Activated CD8-positive, alpha-beta memory T cell treated with anti-CD3 and anti-CD28 coated beads for 48 hours (primary cell): ENCODE measurements around the gene ZNF831.

Source experiments
- DNase-seq, 3 experiments: peaks; one replicate each; pipeline ENCODE4 v3.0.0-alpha.2; 2020; ENCODE audit warnings: low read depth in 2 of 3, low spot score in 2 of 3

The ZNF831 gene

DNA sequence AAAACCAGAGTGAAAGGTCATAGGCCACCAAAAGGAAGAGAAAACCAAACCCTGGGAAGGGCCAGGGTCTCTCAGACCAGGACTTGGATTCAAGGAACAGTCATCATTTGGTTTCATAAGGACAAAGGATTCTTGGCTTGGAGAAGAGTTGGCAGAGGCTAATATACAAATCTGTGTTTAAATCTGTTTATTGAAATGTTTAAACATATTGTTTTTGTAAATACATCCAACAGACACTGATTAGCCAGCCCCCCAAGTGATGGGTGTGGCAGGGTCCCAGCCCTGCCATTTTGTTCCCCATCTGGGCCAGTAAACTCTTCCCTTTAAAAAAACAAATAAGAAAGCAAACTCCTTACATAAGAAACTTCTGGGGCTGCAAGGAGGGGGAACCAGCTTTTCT lies 6.1 kb upstream of the ZNF831 start:
- no peak for DNase-seq

DNA sequence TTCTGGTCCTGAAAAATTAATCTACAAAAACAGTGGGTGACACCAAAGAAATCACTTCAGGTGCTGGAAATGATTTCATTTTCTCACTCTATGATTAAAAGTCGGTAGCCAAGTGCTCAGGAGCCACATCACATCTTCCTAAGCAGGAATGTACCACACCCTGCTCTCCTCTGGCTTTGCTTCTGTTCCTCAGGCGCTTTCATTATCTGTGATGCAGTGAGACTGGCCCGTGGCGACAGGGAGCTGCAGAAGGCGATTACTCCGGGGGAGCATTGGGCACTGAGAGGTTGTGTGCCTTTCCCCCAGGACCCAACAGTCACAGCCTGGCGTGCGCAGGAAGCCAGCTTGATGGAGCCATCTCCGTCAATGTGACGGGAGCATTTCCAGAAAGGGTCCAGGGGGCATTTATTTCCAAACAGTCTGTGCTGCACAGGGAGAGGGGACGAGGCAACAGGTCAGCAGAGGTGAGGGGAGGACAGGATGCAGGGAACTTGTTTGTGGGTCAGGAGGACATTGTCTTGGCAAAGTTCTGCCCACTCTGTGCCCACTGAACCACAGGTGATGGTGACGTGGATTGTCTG lies 5.6 kb upstream of the ZNF831 start:
- DNase-seq = no peak

DNA sequence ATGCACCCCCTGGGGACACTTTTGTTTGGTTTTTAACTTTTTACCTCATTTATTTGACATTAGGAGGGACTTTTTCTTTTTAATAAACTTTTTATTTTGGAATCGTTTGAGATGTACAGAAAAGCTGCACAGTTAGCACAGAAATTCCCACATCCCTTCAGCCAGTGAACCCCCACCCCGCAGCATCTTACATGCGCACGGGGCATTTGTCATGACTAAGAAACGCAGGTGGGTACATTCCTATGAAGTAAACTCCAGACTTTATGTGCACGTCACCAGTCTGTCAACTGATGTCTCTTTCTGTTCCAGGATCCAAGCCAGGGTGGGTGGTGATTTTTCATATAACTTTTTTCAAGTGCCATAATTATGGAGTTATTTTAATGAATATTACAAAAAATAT lies 4.9 kb upstream of the ZNF831 start:
- DNase-seq = no peak

DNA sequence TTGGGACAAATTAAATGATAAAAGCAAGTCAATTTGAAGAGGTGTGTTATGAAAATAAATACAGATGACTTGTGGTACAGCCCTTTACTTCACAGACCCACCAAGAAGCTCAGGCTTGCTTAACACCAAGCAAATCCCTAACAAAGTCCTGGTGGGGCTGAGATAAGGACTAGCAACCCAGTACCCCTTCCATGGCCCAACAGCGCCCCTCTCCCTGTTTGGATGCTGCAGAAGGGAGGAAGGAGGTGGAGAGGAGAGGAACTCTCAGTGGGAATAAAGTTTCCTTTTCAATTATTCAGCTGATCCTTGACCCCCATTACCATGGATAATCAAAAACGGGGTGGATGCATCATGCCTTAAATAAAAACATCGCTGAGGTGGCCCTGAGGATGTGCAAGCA lies 4.5 kb upstream of the ZNF831 start:
- DNase-seq = no peak

DNA sequence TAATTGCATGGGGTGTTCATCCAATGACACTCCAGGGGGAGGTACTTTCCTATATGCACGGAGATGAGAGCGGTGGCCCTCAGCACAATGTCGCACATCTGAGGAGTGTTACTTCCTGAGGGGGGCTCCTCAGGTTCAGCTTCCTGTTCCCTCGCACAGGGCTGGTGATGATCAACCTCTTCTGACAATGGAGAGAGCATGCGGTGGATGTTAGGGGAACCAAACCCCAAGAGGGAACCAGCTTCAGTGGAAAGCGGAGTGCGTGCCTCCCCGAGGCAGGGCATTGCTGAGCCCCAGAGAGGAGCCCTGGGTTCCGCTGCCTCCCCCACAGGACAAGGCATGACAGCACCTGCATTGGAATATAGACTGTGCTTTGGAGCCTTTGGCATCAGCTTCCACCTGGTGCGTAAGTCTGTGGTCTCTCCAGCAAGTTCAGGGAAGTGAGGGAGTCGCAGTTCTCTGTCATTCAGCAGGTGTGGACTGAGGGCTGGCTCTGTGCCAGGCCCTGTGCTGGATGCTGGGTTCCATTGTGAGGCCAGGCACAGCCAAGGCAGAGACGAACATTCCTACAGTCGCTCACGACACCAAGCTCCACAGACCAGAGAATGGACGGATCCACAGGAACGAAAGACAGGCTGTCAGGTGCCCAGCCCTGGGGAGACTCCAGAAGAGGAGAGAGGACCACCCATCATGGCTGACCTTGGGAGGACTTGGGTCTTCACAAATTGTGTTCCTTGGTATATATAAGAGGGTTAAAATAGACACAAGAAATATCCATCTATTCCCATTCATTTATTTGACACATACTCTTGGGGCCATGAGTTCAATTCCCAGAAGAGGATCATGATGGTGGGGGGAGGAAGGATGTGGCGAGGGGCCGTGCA lies 3.9 kb upstream of the ZNF831 start:
- no peak for DNase-seq

DNA sequence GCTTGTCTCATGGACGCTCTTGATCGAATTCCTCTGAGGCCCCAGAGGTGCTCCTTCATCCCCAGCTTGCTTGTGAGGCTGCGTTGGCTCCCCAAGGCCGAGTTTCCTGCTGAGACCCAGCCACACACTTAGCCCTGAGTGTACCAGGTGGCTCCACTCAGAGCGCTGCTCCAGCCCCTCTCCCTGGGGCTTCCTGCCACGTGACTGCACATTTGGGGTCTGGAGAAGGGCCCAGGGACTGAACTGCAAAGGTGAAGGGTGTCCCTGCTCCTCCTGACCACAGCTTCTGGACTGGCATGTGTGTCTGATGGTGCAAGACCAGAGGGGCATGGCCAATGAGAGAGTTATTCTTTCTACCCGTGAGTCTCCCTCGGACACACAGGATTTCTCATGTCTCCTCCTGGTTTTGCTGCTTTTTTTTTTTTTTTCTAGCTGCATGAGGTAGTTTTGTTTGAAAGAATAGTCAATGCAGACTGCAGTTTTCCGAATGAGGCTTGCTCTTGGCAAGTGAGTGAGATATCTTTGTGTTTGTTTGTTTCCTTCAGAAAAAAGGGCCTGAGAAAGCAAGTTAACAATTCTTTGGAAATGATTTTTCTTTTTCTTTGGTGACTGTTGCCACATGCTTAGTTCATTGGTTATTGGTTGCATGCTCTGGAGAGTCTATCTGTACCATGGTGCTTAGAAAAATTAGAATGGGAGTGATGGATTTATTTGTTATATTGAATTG lies 3.1 kb upstream of the ZNF831 start:
- no peak for DNase-seq

DNA sequence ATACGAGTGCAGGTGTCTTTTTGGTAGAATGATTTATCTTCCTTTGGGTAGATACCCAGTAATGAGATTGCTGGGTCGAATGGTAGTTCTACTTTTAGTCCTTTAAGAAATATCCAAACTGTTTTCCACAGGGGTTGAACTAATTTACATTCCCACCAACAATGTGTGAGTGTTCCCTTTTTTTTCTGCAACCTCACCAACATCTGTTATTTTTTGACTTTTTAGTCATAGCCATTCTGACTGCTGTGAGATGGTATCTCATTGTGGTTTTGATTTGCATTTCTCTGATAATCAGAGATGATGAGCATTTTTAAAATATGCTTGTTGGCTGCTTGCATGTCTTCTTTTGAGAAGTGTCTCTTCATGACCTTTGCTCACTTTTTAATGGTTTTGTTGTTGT lies 1.9 kb upstream of the ZNF831 start:
- DNase-seq = no peak

DNA sequence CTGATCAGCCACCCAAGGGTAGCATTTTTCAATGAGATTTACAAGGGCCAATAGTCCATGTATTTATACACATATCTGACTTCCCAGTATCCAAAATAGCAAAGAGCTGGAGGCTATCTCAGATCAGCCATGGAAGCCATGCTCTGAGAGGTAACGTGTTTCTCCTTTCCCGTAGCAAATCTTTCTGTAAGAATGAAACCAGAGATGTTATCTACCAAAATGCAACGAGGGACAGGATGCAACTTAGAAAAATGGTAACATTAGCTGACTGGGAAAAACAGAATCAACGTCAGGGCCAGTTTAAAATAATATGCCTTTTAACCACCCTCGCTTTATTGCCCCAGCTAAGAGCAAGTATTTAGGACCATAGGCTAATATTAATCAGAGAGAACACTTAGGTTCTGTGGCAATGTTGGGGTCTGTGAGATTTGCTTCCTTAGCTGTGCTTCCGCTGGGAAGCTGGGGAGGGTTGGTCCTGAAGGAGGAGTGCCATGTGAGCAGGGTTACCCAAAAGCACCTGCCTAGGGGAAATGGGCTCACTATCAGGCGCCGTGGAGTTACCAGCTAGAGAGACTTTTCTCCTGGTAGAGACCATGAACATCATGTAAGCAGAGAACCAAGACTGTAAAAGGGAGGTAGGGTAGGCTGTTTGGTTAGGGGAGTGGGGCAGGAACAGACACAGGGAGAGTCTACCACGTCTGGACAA lies 1.2 kb downstream of the ZNF831 start:
- DNase-seq = no peak

DNA sequence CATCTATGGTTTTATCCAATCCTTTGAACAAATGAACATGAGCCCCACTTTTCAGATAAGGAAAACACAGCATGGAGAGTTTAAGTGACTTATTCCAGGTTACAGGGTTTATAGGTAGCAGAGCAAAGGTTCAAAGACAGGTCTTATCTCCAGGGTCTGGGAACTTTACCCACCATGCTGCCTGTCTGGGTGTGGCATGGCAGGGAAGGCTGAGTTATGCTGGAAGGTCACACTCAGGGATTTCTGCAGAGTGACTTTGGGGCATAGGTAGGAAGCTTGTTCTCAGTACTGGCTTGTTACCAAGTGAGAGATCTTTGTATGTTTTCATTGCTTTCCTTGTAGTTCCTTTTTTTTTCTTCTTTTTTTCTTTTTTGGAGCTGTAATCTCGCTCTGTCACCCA lies 1.8 kb downstream of the ZNF831 start:
- DNase-seq = no peak

DNA sequence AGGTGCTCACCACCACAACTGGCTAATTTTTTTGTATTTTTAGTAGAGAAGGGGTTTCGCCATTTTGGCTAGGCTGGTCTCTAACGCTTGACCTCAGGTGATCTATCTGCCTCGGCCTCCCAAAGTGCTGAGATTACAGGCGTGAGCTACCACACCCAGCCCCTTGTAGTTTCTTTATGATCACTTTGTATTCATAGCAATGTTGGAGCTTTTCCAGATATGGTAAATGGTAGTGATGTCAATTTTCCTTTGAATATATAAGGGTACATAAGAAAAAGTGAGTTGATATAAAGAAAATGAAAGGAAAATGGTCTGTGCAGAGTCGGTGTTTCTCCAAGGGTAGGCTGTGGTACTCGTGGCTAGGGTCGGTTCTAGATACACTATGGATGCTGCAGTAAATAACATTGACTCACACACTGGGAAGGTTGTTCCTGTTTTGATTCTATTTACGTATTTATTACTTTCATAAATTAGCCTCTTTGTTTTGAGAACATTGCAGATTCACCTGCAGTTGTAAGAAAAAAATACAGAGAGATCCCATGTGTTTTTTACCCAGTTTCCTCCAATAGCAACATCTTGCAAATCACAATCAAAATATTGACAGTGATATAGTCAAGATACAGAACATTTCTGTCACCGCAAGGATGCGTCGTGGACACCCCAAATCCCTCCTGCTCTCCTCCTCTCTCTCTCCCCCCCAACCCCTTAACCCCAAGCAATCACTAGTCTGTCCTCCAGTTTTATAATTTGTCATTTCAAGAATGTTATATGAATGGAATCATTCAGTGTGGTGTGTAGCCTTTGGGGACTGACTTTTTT lies 2.5 kb downstream of the ZNF831 start:
- no peak for DNase-seq

DNA sequence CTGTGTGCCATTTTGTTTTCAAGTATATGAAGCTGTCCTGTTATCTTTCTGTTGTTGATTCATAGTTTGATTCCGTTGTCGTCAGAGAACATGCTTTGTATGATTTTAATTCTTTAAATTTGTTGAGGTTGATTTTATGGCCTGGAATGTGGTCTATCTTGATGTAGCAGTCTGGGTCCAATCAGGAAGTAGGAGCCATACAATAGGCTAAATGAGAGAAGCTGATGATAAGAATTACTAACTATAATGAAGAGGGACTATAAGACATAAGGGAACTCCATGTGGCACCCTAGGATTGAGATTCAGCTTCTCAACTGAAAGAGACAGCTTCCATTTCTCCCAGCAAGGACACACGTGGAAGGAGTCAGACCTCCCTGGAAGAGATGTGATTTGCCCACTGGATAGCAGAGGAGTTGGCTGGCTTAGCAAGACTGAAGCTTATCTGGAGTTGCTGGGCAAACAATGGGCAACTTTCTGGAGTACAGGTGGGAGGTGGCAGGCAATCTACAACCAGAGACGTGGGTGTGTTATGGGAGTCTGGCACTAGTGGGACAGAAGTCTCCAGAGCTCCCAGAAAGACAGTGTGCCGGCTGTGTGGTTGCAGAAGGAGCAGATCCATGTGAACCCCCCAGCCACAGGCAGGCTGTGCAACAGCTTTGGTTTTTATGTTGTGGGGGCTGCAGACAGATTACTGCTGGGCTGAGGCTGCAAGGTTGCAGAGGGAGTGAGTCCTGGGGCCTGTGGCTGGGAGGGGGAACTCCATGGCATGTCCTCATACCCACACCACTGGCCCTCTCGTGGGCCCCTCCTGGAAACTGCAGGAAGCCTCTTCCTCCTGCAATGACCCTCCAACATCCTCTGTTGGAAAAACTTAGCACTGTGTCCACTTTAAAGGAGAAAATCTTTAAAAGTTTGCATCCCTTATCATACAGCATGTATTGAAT lies 7.1 kb downstream of the ZNF831 start:
- DNase-seq = no peak

DNA sequence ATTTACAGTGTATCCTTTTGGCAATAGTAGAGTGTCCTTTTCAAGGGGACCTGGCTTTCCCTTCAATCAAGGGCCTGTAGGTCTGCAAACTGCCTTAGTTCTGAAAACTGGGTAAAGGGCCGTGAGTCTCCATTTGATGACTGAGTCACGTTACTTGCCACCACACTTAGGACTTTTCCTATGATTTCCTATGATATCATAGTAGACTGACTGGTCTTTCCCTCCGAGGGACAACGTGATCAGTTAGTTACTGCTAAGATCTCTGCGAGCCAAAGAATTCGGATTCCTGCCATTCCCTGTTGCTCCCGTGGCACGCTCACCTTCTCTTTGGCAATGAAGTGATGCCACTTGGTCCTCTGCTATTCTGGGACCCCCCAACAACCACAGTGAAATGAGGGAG lies 8.4 kb downstream of the ZNF831 start:
- no peak for DNase-seq

DNA sequence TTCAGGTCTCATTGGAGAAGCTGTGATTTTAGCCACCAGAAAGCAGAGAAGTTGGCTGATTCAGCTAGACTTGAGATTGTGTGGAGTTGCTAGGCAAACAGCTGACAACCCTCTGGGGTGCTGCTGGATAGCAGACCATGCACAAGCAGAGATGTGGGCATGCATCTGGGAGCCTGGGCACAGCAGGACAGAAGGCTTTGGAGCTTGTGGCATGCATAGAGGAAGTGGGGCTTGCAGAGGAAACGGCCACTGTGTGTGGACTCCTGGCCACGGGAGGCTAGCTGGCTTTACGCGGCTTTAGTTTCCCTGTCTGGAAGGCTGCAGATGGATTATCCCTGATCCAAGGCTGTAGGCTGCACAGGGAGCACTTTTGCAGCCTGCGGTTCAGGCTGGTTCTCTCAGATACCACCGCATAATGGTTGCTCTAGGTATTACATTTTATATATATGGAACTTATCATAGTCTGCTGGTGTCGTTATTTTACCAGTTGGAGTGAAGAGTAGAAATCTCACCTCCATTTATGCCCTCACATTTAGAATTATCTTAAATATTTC lies 10.4 kb downstream of the ZNF831 start:
- DNase-seq = no peak

DNA sequence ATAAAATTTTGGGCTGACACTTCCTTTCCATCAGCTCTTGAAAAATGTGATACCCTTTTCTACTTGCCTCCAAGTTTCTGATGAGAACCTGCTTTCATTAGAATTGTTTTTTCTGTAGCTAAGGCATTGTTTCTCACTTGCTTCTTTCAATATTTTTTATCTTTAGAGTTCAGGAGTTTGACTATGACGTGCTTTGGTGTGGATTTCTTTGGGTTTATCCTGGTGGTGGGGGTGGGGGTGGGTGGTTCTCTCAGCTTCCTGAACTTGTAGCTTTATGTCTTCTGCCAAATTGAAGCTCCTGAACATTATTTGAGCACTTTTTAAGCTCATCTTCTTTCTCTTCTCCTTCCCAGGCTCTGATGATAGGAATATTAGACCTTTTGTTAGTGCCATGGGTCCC lies 11.4 kb downstream of the ZNF831 start:
- no peak for DNase-seq

DNA sequence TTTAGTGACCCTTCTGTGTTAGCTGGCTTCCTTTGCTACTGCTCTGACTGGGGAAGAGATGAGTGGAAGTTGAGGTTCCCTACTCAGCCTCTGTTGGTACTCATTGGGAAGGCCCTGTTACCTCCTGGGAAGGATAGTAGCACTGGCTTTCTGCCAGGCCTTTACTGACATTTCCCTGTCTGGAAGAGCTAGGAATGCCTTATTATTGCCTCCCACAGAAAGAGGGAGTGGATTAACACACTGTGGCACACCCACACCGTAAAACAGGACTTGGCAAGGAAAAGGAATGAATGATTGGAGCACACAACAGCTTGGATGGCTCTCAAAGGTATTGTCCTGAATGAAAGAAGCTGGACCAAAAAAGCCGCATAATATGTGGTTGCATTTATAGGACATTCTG lies 12.2 kb downstream of the ZNF831 start:
- DNase-seq = no peak

DNA sequence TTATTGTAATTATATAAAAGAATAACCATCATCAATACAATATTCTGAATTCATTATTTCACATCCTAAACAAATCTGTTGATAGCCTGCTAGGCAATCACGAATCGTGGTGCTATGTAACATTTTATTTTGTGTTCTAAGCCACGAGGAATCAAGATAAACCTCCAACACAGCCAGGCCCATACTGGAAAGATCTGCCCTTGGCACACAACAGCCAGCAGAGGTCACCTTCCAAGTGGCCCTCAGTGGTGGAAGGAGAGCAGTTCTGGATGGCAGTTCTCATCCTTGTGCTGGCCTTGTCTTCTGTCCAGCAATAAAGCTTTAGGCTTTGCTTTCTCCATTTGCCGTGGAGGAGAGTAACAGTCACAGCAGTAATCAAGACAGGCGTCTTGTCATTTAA lies 13.2 kb downstream of the ZNF831 start:
- DNase-seq = no peak

DNA sequence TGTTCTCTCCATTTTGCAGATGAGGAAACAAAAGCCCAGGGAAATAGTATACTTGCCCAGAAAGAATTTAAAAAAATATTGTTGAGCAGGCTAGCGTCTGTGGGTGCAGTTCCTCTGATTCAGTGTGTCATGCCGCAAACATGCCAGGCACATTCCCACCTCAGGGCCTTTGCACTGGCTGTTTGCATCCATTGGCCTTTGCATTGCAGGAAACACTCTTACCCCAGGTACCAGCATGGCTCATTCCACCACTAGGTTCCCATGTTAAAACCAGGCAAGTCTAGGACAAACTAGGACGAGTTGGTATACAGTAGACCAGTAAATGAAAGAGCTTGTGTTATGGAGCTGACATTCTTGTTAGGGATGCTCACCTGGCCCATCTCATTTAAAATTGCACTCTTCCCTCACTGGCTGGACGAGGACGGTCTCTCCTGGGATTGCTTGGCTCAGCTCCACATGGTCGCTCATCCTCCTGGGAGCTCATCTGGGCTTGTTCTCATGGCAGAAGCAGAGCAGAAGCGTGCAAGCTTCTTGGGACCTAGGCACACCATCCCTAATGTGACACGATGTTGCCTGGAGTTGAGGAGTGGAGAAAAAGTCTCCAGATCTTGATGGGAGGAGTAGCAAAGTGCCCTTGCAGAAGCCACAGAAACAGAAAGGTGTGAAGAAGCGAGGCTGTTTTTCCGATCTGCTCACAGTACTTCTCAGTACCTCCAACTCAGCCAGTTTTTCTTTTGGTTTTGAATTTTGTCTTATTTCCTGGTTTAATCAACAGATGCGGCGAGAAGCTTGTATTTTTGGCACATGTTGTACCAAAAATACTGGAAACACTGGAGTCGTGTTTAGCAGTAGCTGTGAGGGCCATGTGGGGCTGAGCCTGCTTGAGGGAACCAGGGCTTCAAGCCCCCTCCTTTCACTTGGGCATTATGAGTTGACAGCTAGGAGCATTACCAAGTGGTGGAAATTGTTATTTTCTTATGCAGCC lies 13.9 kb downstream of the ZNF831 start:
- DNase-seq = no peak

DNA sequence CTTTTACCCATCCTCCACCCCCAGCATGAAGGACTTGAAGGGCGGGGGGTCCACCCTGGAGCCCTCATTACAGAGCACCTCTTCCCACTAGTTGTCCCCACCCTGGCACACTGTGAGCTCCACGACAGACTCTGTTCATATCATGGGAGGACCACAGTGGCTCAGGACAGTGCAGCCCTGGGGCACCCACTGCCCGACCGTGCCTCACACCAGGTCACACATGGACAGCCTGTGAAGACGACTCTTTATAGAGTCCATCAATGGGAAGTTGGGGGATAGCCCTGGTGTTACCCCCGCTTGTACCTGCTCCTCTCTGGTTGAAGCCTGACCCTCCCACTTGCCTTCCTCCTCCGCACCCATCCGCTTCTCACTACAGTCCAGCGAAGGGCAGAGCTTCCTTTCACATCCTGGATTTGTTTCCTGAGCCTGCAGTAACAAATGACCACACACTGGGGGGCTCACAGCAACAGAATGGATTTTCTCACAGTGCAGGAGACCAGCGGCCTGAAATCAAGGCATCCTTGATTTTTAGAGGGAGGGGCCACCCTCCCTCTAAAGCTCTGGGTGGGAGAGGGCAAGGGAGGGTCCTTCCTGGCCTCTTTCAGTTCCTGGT lies 15.5 kb downstream of the ZNF831 start:
- DNase-seq = no peak
